Endothelial cell (in vitro differentiated cells): ENCODE results near the gene BLTP3B. TPM values are rescaled to one million over a fixed set of nuclear protein-coding genes. Genes with fewer than 3 reads are reported as not detected.

ENCODE experiments used
- DNase-seq: peaks from one replicate; pipeline ENCODE4 v3.0.0; 2021; ENCODE audit warnings: low spot score
- H3K27ac Mint-ChIP-seq: one replicate; pipeline ENCODE4 v1.8.0; 2021; ENCODE audit warnings: mixed read lengths, inconsistent platforms; ENCODE audit not compliant: unreplicated experiment
- H3K27me3 Mint-ChIP-seq: one replicate; pipeline ENCODE4 v1.8.0; 2021; ENCODE audit warnings: mild to moderate bottlenecking, moderate library complexity, mixed read lengths, inconsistent platforms; ENCODE audit not compliant: unreplicated experiment
- H3K36me3 Mint-ChIP-seq: one replicate; pipeline ENCODE4 v1.8.0; 2021; ENCODE audit warnings: mild to moderate bottlenecking, low read depth, mixed read lengths, inconsistent platforms; ENCODE audit not compliant: unreplicated experiment
- H3K4me1 Mint-ChIP-seq: one replicate; pipeline ENCODE4 v1.8.0; 2021; ENCODE audit warnings: mild to moderate bottlenecking, mixed read lengths, inconsistent platforms; ENCODE audit not compliant: unreplicated experiment
- H3K4me3 Mint-ChIP-seq: one replicate; pipeline ENCODE4 v1.8.0; 2021; ENCODE audit warnings: mild to moderate bottlenecking, mixed read lengths, inconsistent platforms; ENCODE audit not compliant: unreplicated experiment
- H3K9me3 Mint-ChIP-seq: one replicate; pipeline ENCODE4 v1.8.0; 2021; ENCODE audit warnings: mixed read lengths, inconsistent platforms; ENCODE audit not compliant: unreplicated experiment
- total RNA-seq: library from RNA; stranded (reverse); fragmentation: NEBNext Ultra II Directional; extraction: Animal tissue kit (Norgen Biotek cat#: 25700); gene quantifications from one replicate; pipeline ENCODE4 v1.2.1, GENCODE V29; 2021; ENCODE audit not compliant: unreplicated experiment
- TF ChIP-seq, protein P1 (sequence below): fragments of 200-600 bp; sonication (generic); IDR thresholded peaks from one replicate; pipeline ENCODE4 v1.5.0; 2021; ENCODE audit warnings: antibody characterized with exemption; ENCODE audit not compliant: unreplicated experiment

The BLTP3B gene
- total RNA-seq, 1 donor from 2014 or later, result 14.3 TPM

DNA sequence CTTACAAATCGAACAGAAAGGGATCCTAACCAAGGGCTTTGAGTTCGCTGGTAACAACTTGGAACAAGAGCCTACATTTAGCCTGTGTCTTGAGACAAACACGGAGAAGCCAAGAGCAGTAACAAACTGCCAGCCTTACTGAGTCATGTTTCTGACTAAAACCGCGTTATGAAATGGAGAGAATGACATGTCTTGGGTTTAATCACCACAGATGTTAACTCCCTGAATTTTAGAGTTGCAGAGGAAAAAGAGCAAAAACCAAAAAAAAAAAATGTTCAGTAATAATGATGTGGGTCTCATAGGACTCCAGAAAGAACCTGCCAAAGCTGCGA lies 1.0 kb downstream of the BLTP3B start:
- no peaks in the 10 kb centered on the region for H3K9me3 Mint-ChIP-seq
- DNase-seq, result no peak
- H3K27ac Mint-ChIP-seq, result peak overlapping the region; percentile 88
- TF ChIP-seq, protein P1, sequence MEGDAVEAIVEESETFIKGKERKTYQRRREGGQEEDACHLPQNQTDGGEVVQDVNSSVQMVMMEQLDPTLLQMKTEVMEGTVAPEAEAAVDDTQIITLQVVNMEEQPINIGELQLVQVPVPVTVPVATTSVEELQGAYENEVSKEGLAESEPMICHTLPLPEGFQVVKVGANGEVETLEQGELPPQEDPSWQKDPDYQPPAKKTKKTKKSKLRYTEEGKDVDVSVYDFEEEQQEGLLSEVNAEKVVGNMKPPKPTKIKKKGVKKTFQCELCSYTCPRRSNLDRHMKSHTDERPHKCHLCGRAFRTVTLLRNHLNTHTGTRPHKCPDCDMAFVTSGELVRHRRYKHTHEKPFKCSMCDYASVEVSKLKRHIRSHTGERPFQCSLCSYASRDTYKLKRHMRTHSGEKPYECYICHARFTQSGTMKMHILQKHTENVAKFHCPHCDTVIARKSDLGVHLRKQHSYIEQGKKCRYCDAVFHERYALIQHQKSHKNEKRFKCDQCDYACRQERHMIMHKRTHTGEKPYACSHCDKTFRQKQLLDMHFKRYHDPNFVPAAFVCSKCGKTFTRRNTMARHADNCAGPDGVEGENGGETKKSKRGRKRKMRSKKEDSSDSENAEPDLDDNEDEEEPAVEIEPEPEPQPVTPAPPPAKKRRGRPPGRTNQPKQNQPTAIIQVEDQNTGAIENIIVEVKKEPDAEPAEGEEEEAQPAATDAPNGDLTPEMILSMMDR, result no peak
- H3K4me3 Mint-ChIP-seq, result peak overlapping the region; percentile 97
- H3K27me3 Mint-ChIP-seq, result peaks cover 4% of the 10 kb centered on the region
- H3K36me3 Mint-ChIP-seq, result no peaks in the 10 kb centered on the region
- peaks cover 22% of the 10 kb centered on the region for H3K4me1 Mint-ChIP-seq

DNA sequence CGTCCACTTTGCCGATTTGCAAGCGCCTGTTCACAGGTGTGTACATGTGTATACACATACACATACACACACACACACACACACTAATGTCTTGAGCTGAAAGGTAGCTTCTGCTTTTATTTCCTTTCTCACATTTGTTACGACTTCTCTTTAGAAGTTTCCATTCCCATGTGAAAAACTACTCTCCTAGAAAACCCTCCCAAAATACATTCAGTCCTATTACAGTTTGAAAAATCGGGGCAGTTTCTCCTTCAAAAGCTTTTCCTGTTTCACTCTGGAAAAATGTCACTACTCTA lies 3.9 kb downstream of the BLTP3B start:
- Mint-ChIP-seq H3K27me3 (peaks cover 4% of the 10 kb centered on the region), H3K36me3 (no peaks in the 10 kb centered on the region), H3K4me3 (no peak overlapping the region), H3K4me1 (peaks cover 22% of the 10 kb centered on the region), H3K9me3 (no peaks in the 10 kb centered on the region), H3K27ac (no peak overlapping the region)
- no peak for DNase-seq
- TF ChIP-seq, protein P1, result no peak

DNA sequence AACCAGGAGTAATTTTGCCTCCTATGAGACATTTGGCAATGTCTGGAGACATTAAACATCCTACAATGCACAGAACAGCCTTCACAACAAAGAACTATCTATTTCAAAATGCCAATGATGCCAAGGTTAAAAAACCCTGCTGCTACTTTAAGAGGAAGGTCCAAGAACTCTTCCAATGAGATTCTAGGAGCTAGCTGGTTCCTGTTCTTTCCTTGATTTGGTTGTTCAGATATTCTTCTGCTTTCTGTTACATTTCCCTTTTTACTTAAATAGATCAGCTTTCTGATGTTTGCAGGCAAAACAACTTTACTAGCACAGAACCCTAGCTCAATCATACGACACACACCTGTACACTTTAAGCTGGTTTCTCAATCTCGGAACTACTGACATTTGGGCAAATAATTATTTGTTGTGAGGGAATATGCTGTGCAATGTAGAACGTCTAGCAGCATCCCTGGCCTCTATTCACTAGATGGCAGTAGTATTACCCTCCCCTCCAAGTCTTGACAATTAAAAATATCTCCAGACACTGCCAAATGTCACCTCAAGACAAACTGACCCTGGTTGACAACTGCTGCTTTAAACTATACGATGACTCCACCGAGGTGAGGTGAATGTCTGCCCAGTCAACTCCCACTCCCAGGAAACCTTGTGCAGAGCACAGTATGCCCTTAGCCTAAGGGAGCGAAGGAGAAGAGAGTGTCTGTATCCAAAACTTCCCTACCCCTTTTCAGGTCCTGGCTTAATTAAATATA lies 4.4 kb downstream of the BLTP3B start:
- Mint-ChIP-seq H3K27ac (no peak overlapping the region), H3K36me3 (no peaks in the 10 kb centered on the region), H3K4me1 (peaks cover 18% of the 10 kb centered on the region), H3K9me3 (no peaks in the 10 kb centered on the region), H3K27me3 (peaks cover 4% of the 10 kb centered on the region), H3K4me3 (no peak overlapping the region)
- TF ChIP-seq, protein P1, result no peak
- DNase-seq, result no peak

DNA sequence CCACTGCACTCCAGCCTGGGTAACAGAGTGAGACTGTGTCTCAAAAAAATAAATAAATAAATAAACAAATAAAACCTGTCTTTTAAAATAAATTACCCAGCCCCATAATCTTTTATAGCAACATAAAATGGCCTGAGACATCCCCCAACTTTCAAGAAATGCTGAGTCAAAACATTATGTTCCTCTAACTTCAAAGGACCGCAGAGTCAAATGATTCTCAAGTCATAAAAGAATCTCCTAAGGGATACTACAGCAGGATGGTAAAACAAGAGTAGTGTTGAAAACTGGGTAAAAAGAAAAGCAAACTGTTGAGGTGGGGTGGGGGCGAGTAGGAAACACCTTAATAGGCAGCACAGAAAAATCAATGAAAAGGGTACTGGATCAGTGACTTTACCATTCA lies 9.5 kb downstream of the BLTP3B start:
- Mint-ChIP-seq H3K27me3 (no peaks in the 10 kb centered on the region), H3K4me3 (no peak overlapping the region), H3K36me3 (no peaks in the 10 kb centered on the region), H3K27ac (no peak overlapping the region), H3K9me3 (no peaks in the 10 kb centered on the region), H3K4me1 (peaks cover 4% of the 10 kb centered on the region)
- DNase-seq, result no peak
- TF ChIP-seq, protein P1, result no peak

DNA sequence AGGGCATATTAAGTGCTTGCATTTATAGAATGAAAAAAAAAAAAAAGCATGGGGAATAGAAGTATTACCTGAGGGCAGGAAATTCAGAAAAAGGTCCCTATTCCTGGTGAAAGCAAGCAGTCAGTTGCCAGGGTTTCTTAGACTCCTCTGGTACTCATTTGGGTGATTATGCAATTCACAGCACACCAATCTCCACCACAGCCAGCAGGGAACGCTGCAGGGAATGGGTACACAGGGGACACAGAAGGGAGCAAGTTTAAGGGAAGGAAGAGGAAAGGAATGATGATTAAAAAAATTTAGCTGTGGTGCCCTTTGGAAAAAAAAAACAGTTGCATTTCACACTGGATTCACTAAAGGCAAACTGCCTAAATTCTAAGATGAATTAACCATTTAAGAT lies 14.2 kb downstream of the BLTP3B start:
- H3K27me3 Mint-ChIP-seq, result no peaks in the 10 kb centered on the region
- H3K4me1 Mint-ChIP-seq, result peaks cover 7% of the 10 kb centered on the region
- H3K4me3 Mint-ChIP-seq, result no peak overlapping the region
- DNase-seq, result peak; percentile 23
- H3K27ac Mint-ChIP-seq, result no peak overlapping the region
- no peaks in the 10 kb centered on the region for H3K9me3 Mint-ChIP-seq
- no peaks in the 10 kb centered on the region for H3K36me3 Mint-ChIP-seq
- TF ChIP-seq, protein P1, result no peak
